HEK293 (cell line): ENCODE data around the gene IFI27L1.

ENCODE experiments used
- CTCF ChIA-PET: fragments of 350-600 bp; formaldehyde crosslinking; extraction: SDS; loops from one replicate; lab custom pipeline; 2021; ENCODE audit warnings: antibody characterized with exemption; lab: Yijun Ruan, JAX
- POLR2A ChIA-PET: fragments of 300-600 bp; formaldehyde crosslinking; extraction: SDS; loops from one replicate; lab custom pipeline; 2020; ENCODE audit warnings: antibody characterized with exemption, inconsistent platforms; lab: Yijun Ruan, JAX
- H3K27ac ChIP-seq: fragments of 200-500 bp; sonication (Bioruptor generic); 2 replicates; pipeline ENCODE4 v1.5.1; 2014; ENCODE audit warnings: low read depth, low read length, control low read depth, inconsistent platforms; ENCODE audit errors: extremely low read depth
- H3K36me3 ChIP-seq, 2 experiments: fragments of 200-500 bp in 1 of 2; sonication (Bioruptor generic) in 1 of 2; 1 replicate in 1 of 2; 2 replicates in 1 of 2; pipeline ENCODE4 v1.5.1; 2014 to 2017; ENCODE audit warnings: inconsistent platforms in 2 of 2, low read length in 2 of 2; ENCODE audit not compliant: control insufficient read depth in 2 of 2, insufficient read depth in 1 of 2
- H3K4me1 ChIP-seq: fragments of 200-500 bp; sonication (Bioruptor generic); 2 replicates; pipeline ENCODE4 v1.5.1; 2014; ENCODE audit warnings: mild to moderate bottlenecking, low read length, inconsistent platforms; ENCODE audit not compliant: control insufficient read depth, insufficient read depth
- H3K4me3 ChIP-seq: 2 replicates; pipeline ENCODE4 v1.5.1; 2011; ENCODE audit warnings: low read depth, mild to moderate bottlenecking, control low read depth, low read length, moderate library complexity
- H3K9me3 ChIP-seq: fragments of 200-500 bp; sonication (Bioruptor generic); 2 replicates; pipeline ENCODE4 v1.5.1; 2014; ENCODE audit warnings: low read depth, low read length, inconsistent platforms; ENCODE audit not compliant: control insufficient read depth, insufficient read depth
- EGR2 ChIP-seq: fragments of 450-650 bp; formaldehyde crosslinking; IDR thresholded peaks from 2 replicates; pipeline ENCODE4 v1.5.1; 2016; ENCODE audit warnings: low read depth, missing biosample characterization, missing genetic modification characterization
- GLI4 ChIP-seq: fragments of 450-650 bp; formaldehyde crosslinking; IDR thresholded peaks from 2 replicates; pipeline ENCODE4 v1.5.1; 2016; ENCODE audit warnings: missing biosample characterization, missing genetic modification characterization
- KLF1 ChIP-seq: fragments of 450-650 bp; formaldehyde crosslinking; IDR thresholded peaks from 2 replicates; pipeline ENCODE4 v1.5.1; 2016; ENCODE audit warnings: missing biosample characterization, missing genetic modification characterization
- KLF10 ChIP-seq: fragments of 450-650 bp; IDR thresholded peaks from 2 replicates; pipeline ENCODE4 v1.5.1; 2018; ENCODE audit warnings: missing biosample characterization, mild to moderate bottlenecking, missing genetic modification characterization
- KLF16 ChIP-seq: fragments of 450-650 bp; formaldehyde crosslinking; IDR thresholded peaks from 2 replicates; pipeline ENCODE4 v1.5.1; 2017; ENCODE audit warnings: missing biosample characterization, missing genetic modification characterization
- KLF9 ChIP-seq: fragments of 450-650 bp; formaldehyde crosslinking; IDR thresholded peaks from 2 replicates; pipeline ENCODE4 v1.5.1; 2016; ENCODE audit warnings: missing biosample characterization, missing genetic modification characterization, low read depth
- PBX3 ChIP-seq: sonication (generic); formaldehyde crosslinking; IDR thresholded peaks from 2 replicates; pipeline ENCODE4 v1.8.1; 2022; ENCODE audit warnings: mild to moderate bottlenecking, moderate library complexity, missing genetic modification reagents
- SP2 ChIP-seq: fragments of 450-650 bp; formaldehyde crosslinking; IDR thresholded peaks from 2 replicates; pipeline ENCODE4 v1.5.1; 2016; ENCODE audit warnings: missing biosample characterization, missing genetic modification characterization
- SP3 ChIP-seq: fragments of 450-650 bp; formaldehyde crosslinking; IDR thresholded peaks from 2 replicates; pipeline ENCODE4 v1.5.1; 2016; ENCODE audit warnings: missing biosample characterization, missing genetic modification characterization
- TCF7L2 ChIP-seq: IDR thresholded peaks from 2 replicates; pipeline ENCODE4 v1.6.1; 2011; ENCODE audit warnings: low read depth, mild to moderate bottlenecking, inconsistent platforms, low read length, moderate library complexity, borderline replicate concordance
- YY1 ChIP-seq: fragments of 450-650 bp; formaldehyde crosslinking; IDR thresholded peaks from 2 replicates; pipeline ENCODE4 v1.5.1; 2018; ENCODE audit warnings: missing biosample characterization, missing genetic modification characterization
- ZBTB21 ChIP-seq: fragments of 450-650 bp; formaldehyde crosslinking; IDR thresholded peaks from 2 replicates; pipeline ENCODE4 v1.5.1; 2017; ENCODE audit warnings: missing biosample characterization, missing genetic modification characterization
- ZBTB48 ChIP-seq: fragments of 450-650 bp; formaldehyde crosslinking; IDR thresholded peaks from 2 replicates; pipeline ENCODE4 v1.5.1; 2016; ENCODE audit warnings: missing biosample characterization, missing genetic modification characterization
- ZFHX2 ChIP-seq: fragments of 450-650 bp; formaldehyde crosslinking; conservative IDR thresholded peaks from 2 replicates; pipeline ENCODE4 v1.5.1; 2016; ENCODE audit warnings: missing biosample characterization, missing genetic modification characterization
- ZFP37 ChIP-seq: fragments of 450-650 bp; formaldehyde crosslinking; IDR thresholded peaks from 2 replicates; pipeline ENCODE4 v1.5.1; 2016; ENCODE audit warnings: missing biosample characterization, missing genetic modification characterization
- ZNF155 ChIP-seq: fragments of 450-650 bp; formaldehyde crosslinking; IDR thresholded peaks from 2 replicates; pipeline ENCODE4 v1.5.1; 2016; ENCODE audit warnings: missing biosample characterization, missing genetic modification characterization
- ZNF335 ChIP-seq: fragments of 450-650 bp; formaldehyde crosslinking; conservative IDR thresholded peaks from 2 replicates; pipeline ENCODE4 v1.5.1; 2016; ENCODE audit warnings: missing biosample characterization, missing genetic modification characterization
- ZNF426 ChIP-seq: fragments of 450-650 bp; formaldehyde crosslinking; IDR thresholded peaks from 2 replicates; pipeline ENCODE4 v1.5.1; 2017; ENCODE audit warnings: missing biosample characterization, missing genetic modification characterization, mild to moderate bottlenecking, inconsistent platforms, moderate library complexity
- ZNF488 ChIP-seq: fragments of 450-650 bp; formaldehyde crosslinking; IDR thresholded peaks from 2 replicates; pipeline ENCODE4 v1.5.1; 2016; ENCODE audit warnings: missing biosample characterization, missing genetic modification characterization
- ZNF501 ChIP-seq: fragments of 450-650 bp; formaldehyde crosslinking; IDR thresholded peaks from 2 replicates; pipeline ENCODE4 v1.5.1; 2016; ENCODE audit warnings: missing biosample characterization, missing genetic modification characterization
- ZNF518A ChIP-seq: fragments of 450-650 bp; formaldehyde crosslinking; conservative IDR thresholded peaks from 2 replicates; pipeline ENCODE4 v1.5.1; 2016; ENCODE audit warnings: low read depth, missing biosample characterization, missing genetic modification characterization
- ZNF548 ChIP-seq: fragments of 450-650 bp; formaldehyde crosslinking; IDR thresholded peaks from 2 replicates; pipeline ENCODE4 v1.5.1; 2016; ENCODE audit warnings: missing biosample characterization, missing genetic modification characterization
- ZNF645 ChIP-seq: fragments of 450-650 bp; formaldehyde crosslinking; IDR thresholded peaks from 2 replicates; pipeline ENCODE4; 2016; ENCODE audit warnings: missing biosample characterization, missing genetic modification characterization
- ZNF654 ChIP-seq: fragments of 450-650 bp; formaldehyde crosslinking; IDR thresholded peaks from 2 replicates; pipeline ENCODE4 v1.5.1; 2016; ENCODE audit warnings: low read depth, missing biosample characterization, missing genetic modification characterization
- ZNF747 ChIP-seq: fragments of 450-650 bp; formaldehyde crosslinking; IDR thresholded peaks from 2 replicates; pipeline ENCODE4 v1.5.1; 2016; ENCODE audit warnings: missing biosample characterization, missing genetic modification characterization

IFI27L1 gene

GRCh38 chr14:94129111-94129757 lies 48.1 kb downstream of the IFI27L1 start, which contains the start of gene IFI27L2 (continued):
- TF ChIP-seq ZNF518A (tag by site-specific recombination) (0 out of 2 replicates have a peak, but pooled peaks have one; percentile 21), GLI4 (tag by site-specific recombination) (no peak), ZNF548 (tag by site-specific recombination) (no peak), TCF7L2 (no peak), ZNF645 (no peak)

- Histone ChIP-seq H3K36me3 (no peaks in the 10 kb centered on the region), H3K9me3 (no peaks in the 10 kb centered on the region), H3K4me1 (peaks cover 3% of the 10 kb centered on the region; the same call in 1 of the 2 replicates), H3K4me3 (peak overlapping the region; percentile 48), H3K27ac (peak overlapping the region; percentile 37; the same call in 1 of the 2 replicates)
- ChIA-PET POLR2A (interaction anchor here (2.4 kb wide), 1 partner anchor 49 kb away, joined by 10 read pairs; the partner anchor contains the start of genes DDX24 and IFI27L1), CTCF (interaction anchor here (0.6 to 2.6 kb wide), 8 partner anchors 8 to 1020 kb away, joined by 3 to 15 read pairs (median 4); no protein-coding TSS in a partner anchor)
- TF ChIP-seq KLF16 (tag by site-specific recombination) (peak; percentile 27; the same call in 1 of the 2 replicates), ZNF426 (tag by site-specific recombination) (no peak), ZNF488 (no peak), EGR2 (peak; percentile 53), KLF9 (tag by site-specific recombination) (peak; percentile 84), PBX3 (CRISPR knock-in tag) (no peak), SP3 (tag by site-specific recombination) (peak; percentile 79), SP2 (tag by site-specific recombination) (peak; percentile 48), ZNF747 (tag by site-specific recombination) (no peak), ZBTB21 (tag by site-specific recombination) (no peak), YY1 (tag by site-specific recombination) (0 out of 2 replicates have a peak, but pooled peaks have one; percentile 14), ZBTB48 (tag by site-specific recombination) (no peak), KLF1 (tag by site-specific recombination) (peak; percentile 14; the same call in 1 of the 2 replicates), ZFP37 (no peak), ZNF335 (tag by site-specific recombination) (peak; percentile 95), ZNF155 (tag by site-specific recombination) (no peak), ZNF654 (no peak), ZFHX2 (tag by site-specific recombination) (peak; percentile 77), ZNF501 (no peak), KLF10 (tag by site-specific recombination) (peak; percentile 43; the same call in 1 of the 2 replicates)
Measured at GRCh38 chr14:94129758-94130414, 48.8 kb downstream of the IFI27L1 start.
